Suprapubic skin (tissue), 4 donors: Measurements from ENCODE around the gene TRIM54. TPM values are rescaled to one million over a fixed set of nuclear protein-coding genes. Genes with fewer than 3 reads are reported as not detected.
"Not testable (repeated sequence)": the region's sequence is repeated elsewhere in the genome, so short reads cannot be mapped to it uniquely, and the experiment has no call there.

ENCODE experiments used
- DNase-seq, 2 donors: peaks; one replicate each; pipeline ENCODE4 v3.0.0-alpha.2; 2019; ENCODE audit warnings: low spot score in 2 of 2
- H3K27ac ChIP-seq: fragments of 200-600 bp; sonication (generic); one replicate; pipeline ENCODE4 v1.5.1; 2019
- H3K27me3 ChIP-seq: fragments of 200-600 bp; sonication (generic); one replicate; pipeline ENCODE4 v1.5.1; 2019
- H3K36me3 ChIP-seq: fragments of 200-600 bp; sonication (generic); one replicate; pipeline ENCODE4 v1.5.1; 2019
- H3K4me1 ChIP-seq: fragments of 200-600 bp; sonication (generic); one replicate; pipeline ENCODE4 v1.5.1; 2019
- H3K4me3 ChIP-seq: fragments of 200-600 bp; sonication (generic); one replicate; pipeline ENCODE4 v1.5.1; 2019; ENCODE audit warnings: mild to moderate bottlenecking
- H3K9me3 ChIP-seq: fragments of 200-600 bp; sonication (generic); one replicate; pipeline ENCODE4 v1.5.1; 2019
- EP300 ChIP-seq: sonication (generic); formaldehyde crosslinking; IDR thresholded peaks from one replicate; pipeline ENCODE4 v1.6.1; 2017; ENCODE audit warnings: antibody characterized with exemption
- POLR2A ChIP-seq, 2 donors: fragments of 450-650 bp; IDR thresholded peaks; one replicate each; pipeline ENCODE4 v1.6.1; 2017; ENCODE audit warnings: antibody characterized with exemption in 2 of 2, mild to moderate bottlenecking in 2 of 2, moderate library complexity in 2 of 2
- POLR2AphosphoS5 ChIP-seq, 3 donors: sonication (generic); formaldehyde crosslinking; IDR thresholded peaks; one replicate each; pipeline ENCODE4 v1.6.1; 2017; ENCODE audit warnings: antibody characterized with exemption in 3 of 3
- WGBS: methylation state at CpG from one replicate; pipeline ENCODE4 v1.1.5; 2018; 5-methylcytosine and 5-hydroxymethylcytosine counted together
- total RNA-seq, 4 donors: library from RNA; depleted of rRNA; stranded (reverse); fragments of >200 nt; gene quantifications; one replicate each; pipeline ENCODE4 v1.1.0, GENCODE V29; 2016
- TF ChIP-seq, protein P1 (sequence below), 2 donors: fragments of 200-600 bp in 1 of 2; fragments of 450-650 bp in 1 of 2; sonication (generic) in 1 of 2; IDR thresholded peaks; one replicate each; pipeline ENCODE4 v1.5.1; 2016 to 2019; ENCODE audit warnings: antibody characterized with exemption in 2 of 2, mild to moderate bottlenecking in 1 of 2, moderate library complexity in 1 of 2

TRIM54 gene
- total RNA-seq, 4 donors from 2014 or later = not detected

DNA sequence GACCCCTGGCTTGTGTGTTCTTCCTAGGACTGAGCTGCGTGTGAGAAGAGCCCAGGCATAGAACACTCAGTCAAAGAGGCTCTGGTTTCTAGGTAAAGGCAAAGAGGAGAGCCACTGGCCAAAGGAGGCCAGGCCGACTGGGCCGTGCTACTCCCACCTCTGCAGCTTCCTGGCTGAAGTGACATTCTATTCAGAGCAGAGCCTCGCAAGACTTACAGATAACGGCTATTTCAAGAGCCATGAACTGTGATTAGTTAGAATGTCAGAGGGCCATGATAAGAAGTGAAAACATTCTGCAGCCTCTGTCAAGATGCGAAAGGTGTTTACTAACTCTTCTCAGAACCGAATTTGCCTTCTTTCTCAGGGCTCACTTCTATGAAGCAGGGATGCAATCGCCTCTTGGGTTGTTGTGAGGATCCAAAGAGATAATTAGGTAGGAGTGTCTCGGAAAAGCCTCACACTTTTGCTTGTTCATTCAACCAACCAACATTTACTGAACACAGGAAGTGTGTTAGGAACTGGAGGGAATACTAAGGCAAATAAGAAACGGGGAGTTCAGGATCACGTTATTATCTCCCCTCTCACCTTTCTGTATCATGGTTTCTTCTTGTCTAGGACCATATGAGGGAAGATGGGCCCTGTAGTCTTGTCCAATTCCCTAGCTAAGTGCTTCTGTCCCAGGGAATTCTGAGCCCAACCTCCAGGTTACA lies 10.4 kb upstream of the TRIM54 start:
- no peak for DNase-seq
- no peaks in the 10 kb centered on the region for H3K36me3 ChIP-seq
- no peak overlapping the region for H3K4me3 ChIP-seq
- H3K27ac ChIP-seq = no peak overlapping the region
- no peaks in the 10 kb centered on the region for H3K9me3 ChIP-seq
- 74% methylated on average over 11 of the region's 11 CpGs for WGBS
- H3K27me3 ChIP-seq = peaks cover 28% of the 10 kb centered on the region
- TF ChIP-seq EP300 (no peak), POLR2AphosphoS5 (IDR thresholded peaks at IDR 0.05) (no peak), POLR2A (IDR thresholded peaks at IDR 0.05) (no peak)
- TF ChIP-seq, protein P1, sequence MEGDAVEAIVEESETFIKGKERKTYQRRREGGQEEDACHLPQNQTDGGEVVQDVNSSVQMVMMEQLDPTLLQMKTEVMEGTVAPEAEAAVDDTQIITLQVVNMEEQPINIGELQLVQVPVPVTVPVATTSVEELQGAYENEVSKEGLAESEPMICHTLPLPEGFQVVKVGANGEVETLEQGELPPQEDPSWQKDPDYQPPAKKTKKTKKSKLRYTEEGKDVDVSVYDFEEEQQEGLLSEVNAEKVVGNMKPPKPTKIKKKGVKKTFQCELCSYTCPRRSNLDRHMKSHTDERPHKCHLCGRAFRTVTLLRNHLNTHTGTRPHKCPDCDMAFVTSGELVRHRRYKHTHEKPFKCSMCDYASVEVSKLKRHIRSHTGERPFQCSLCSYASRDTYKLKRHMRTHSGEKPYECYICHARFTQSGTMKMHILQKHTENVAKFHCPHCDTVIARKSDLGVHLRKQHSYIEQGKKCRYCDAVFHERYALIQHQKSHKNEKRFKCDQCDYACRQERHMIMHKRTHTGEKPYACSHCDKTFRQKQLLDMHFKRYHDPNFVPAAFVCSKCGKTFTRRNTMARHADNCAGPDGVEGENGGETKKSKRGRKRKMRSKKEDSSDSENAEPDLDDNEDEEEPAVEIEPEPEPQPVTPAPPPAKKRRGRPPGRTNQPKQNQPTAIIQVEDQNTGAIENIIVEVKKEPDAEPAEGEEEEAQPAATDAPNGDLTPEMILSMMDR (IDR thresholded peaks at IDR 0.05) = no peak
- no peaks in the 10 kb centered on the region for H3K4me1 ChIP-seq

DNA sequence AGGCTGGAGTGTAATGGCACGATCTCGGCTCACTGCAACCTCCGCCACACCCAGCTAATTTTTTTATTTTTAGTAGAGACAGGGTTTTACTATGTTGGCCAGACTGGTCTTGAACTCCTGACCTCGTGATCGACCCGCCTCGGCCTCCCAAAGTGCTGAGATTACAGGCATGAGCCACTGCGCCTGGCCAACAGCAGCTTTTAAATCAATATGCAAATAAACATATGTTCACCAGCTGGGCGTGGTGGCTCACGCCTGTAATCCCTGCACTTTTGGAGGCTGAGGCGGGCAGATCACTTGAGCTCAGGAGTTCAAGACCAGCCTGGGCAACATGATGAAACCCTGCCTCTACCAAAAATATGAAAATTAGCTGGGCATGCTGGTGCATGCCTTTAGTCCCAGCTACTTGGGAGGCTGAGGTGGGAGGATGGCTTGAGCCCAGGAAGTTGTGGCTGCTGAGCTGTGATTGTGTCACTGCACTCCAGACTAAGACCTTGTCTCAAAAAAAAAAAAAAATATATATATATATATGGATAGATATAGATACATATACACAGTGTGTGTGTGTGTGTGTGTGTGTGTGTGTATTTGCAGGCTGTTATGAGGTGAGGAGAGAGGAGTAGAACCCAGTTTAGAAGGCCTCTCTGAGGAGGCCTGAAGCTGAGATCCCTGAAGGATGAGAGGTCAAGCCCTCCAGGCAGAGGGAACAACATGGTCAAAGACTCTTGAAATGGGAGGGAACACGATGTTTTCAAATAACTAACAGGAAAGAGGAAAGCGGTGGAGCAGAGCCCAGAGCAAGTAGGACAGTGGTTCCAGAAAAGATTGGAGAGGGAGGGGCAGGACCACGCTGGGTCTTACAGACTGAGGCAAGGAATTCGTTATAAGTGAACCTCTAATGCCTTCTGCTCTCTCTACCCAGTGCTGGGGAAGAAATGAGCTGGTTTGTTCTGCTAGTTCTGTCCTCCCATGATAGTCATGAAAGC lies 9.4 kb upstream of the TRIM54 start:
- H3K4me3 ChIP-seq, H3K36me3 ChIP-seq, DNase-seq, H3K27ac ChIP-seq, H3K9me3 ChIP-seq, H3K4me1 ChIP-seq: not testable (repeated sequence)
- peaks cover 35% of the 10 kb centered on the region for H3K27me3 ChIP-seq
- WGBS = 69% methylated on average over 15 of the region's 15 CpGs

DNA sequence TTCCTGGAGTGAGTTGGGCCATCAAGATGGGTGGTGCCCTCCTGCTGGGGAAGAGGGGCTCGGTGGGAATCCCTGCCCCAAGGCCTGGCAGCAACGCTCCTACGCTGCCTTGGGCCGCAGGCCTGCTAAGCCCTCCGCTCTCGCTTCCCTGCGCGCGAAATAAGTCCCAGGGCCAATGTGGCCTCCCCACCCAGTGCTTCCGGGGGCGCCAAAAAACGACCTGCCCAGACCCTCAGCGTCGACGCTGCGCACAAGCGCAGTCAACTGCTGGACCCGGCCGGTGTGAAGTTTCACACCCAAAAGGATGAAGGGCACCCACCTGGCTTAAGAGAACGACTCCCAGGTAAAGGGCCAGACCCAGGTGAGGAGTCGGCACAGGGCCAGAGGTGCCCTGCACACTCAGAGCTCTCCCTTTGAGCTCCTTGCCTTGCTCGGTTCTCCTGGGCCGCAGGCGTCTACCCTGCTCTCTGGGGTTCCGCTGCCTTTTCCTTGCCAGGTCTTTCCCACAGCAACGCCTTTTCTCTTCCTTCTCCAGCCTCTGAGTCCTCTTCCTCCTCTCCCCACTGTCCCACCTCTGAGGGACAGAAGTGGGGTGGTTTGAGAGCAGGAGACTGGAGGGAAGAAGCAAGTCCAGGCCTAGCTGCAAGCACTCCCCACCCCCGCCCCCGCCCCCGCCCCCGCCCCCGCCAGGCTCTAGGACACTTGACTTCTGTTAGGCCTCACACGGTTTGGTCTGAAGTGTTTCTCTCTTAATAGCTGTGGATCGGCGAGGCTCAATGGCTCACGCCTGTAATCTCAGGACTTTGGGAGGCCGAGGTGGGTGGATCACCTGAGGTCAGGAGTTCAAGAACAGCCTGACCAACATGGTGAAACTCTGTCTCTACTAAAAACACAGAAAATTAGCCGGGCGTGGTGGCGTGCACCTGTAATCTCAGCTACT lies 6.7 kb upstream of the TRIM54 start, which contains the start of gene DNAJC5G:
Gene DNAJC5G, plus strand, starts transcription at position 223 of the 940 bp plus-strand sequence. CDS start 1,296 bp downstream, outside the sequence.
- no peak within 1 kb of the TSS for H3K4me3 ChIP-seq
- no peaks in the 10 kb centered on the region for H3K9me3 ChIP-seq
- DNase-seq = no peak
- H3K27ac ChIP-seq = no peak within 1 kb of the TSS
- TF ChIP-seq POLR2AphosphoS5 (IDR thresholded peaks at IDR 0.05) (no peak), POLR2A (IDR thresholded peaks at IDR 0.05) (no peak), EP300 (no peak)
- TF ChIP-seq, protein P1 (IDR thresholded peaks at IDR 0.05) = no peak
- H3K4me1 ChIP-seq = no peaks in the 10 kb centered on the region
- 84% methylated on average over 28 of the region's 39 CpGs for WGBS
- H3K27me3 ChIP-seq = peaks cover 14% of the 10 kb centered on the region
- H3K36me3 ChIP-seq = no peaks in the 10 kb centered on the region

DNA sequence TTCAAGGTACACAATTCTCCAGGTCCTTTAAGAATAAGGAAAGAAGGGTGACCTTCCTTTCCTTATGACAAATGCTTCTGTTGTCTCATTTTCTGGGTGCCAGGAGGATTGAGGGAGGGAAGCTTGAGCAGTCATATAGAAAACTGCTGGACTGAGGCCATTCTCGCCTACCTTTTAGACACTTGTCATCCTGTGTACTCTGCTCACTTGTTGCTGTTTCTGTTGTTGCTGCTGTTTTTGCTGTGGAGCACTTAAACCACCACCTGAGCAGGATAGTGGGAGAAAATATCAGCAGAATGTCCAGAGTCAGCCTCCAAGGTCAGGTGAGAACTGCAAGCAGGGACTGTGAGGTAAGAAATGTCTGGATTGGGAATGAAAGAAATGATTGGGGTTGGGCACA lies 4.2 kb upstream of the TRIM54 start:
- TF ChIP-seq, protein P1 (IDR thresholded peaks at IDR 0.05) = no peak
- no peak for DNase-seq
- 77% methylated on average over 1 of the region's 1 CpG for WGBS
- Histone ChIP-seq H3K4me3 (no peak overlapping the region), H3K4me1 (no peaks in the 10 kb centered on the region), H3K36me3 (no peaks in the 10 kb centered on the region), H3K27me3 (peaks cover 14% of the 10 kb centered on the region), H3K9me3 (no peaks in the 10 kb centered on the region), H3K27ac (no peak overlapping the region)

DNA sequence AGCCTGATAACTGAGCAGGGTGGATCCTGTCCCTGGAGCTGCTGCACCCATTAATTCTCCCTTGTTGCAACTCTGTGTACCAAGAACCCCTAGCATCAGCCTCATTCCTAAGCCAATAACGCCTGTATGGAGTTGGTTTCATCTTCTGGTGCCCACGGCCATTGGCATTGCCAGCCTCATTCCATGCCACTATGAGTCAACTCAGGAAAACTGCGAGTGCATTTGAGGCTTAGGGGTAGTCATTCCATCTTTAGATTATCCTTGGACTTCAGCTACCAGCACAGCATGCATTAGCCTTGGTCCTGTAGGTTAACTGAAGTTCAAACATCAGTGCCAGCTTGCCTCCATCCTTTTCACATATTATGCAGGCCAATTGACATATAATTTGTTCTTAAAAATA lies 1.4 kb upstream of the TRIM54 start:
- Histone ChIP-seq H3K36me3 (no peaks in the 10 kb centered on the region), H3K9me3 (no peaks in the 10 kb centered on the region), H3K4me1 (no peaks in the 10 kb centered on the region), H3K27me3 (peaks cover 10% of the 10 kb centered on the region), H3K27ac (no peak overlapping the region), H3K4me3 (no peak overlapping the region)
- no peak for DNase-seq
- 79% methylated on average over 3 of the region's 3 CpGs for WGBS
- TF ChIP-seq, protein P1 (IDR thresholded peaks at IDR 0.05) = no peak
- no peak for TF ChIP-seq EP300
- TF ChIP-seq POLR2AphosphoS5 (IDR thresholded peaks at IDR 0.05) = no peak
- TF ChIP-seq POLR2A (IDR thresholded peaks at IDR 0.05) = no peak
